IMR-90 (cell line): Measurements from ENCODE around the gene CDR2L. TPM values are rescaled to one million over a fixed set of nuclear protein-coding genes. Genes with fewer than 3 reads are reported as not detected.

Experiments used
- ATAC-seq: fragments of 200-7000 bp; cut with Tn5 transposase; 2 replicates; pipeline ENCODE4 v1.9.1; 2020; ENCODE audit warnings: low read depth, mild to moderate bottlenecking, moderate library complexity
- BruUV-seq: library from RNA; stranded (reverse); fragments of 400-500 nt; replicated peaks from 2 replicates; lab custom pipeline; 2021; lab: Mats Ljungman, UMichigan
- CTCF ChIA-PET: fragments of 300-600 bp; formaldehyde crosslinking; extraction: SDS; loops from one replicate; lab custom pipeline; 2021; ENCODE audit warnings: antibody characterized with exemption; lab: Yijun Ruan, JAX
- POLR2A ChIA-PET: fragments of 300-600 bp; sonication (Branson Sonifier 250); formaldehyde crosslinking; loops from one replicate; lab custom pipeline; 2022; ENCODE audit warnings: antibody characterized with exemption; ENCODE audit not compliant: unreplicated experiment; lab: Charles Lee
- DNase-seq: peaks from one replicate; pipeline ENCODE4 v3.0.0; 2013
- H2AFZ ChIP-seq: replicated peaks from 2 replicates; pipeline ENCODE3; 2013; ENCODE audit warnings: low read length, mild to moderate bottlenecking; ENCODE audit not compliant: poor library complexity
- H2AK5ac ChIP-seq: 2 replicates; pipeline ENCODE4 v1.6.1; 2013; ENCODE audit warnings: low read depth, low read length, inconsistent platforms
- H2AK9ac ChIP-seq: replicated peaks from 2 replicates; pipeline ENCODE3; 2013; ENCODE audit warnings: mild to moderate bottlenecking, low read depth, low read length, moderate library complexity; ENCODE audit not compliant: poor library complexity
- H2BK120ac ChIP-seq: 2 replicates; pipeline ENCODE4 v1.6.1; 2013; ENCODE audit warnings: low read depth, low read length, inconsistent platforms
- H2BK15ac ChIP-seq: 3 replicates; pipeline ENCODE4 v1.6.1; 2013; ENCODE audit warnings: low read depth, low read length, inconsistent platforms
- H2BK20ac ChIP-seq: 2 replicates; pipeline ENCODE4 v1.6.1; 2013; ENCODE audit warnings: low read depth, mild to moderate bottlenecking, inconsistent platforms, low read length, moderate library complexity
- H2BK5ac ChIP-seq: 2 replicates; pipeline ENCODE4 v1.6.1; 2013; ENCODE audit warnings: mild to moderate bottlenecking, low read depth, low read length, inconsistent platforms; ENCODE audit not compliant: poor library complexity, severe bottlenecking
- H3K14ac ChIP-seq: replicated peaks from 2 replicates; pipeline ENCODE4 v1.6.1; 2013; ENCODE audit warnings: low read depth, low read length, inconsistent platforms
- H3K18ac ChIP-seq: 2 replicates; pipeline ENCODE4 v1.6.1; 2013; ENCODE audit warnings: low read depth, low read length, control low read depth
- H3K23ac ChIP-seq: 2 replicates; pipeline ENCODE4 v1.6.1; 2013; ENCODE audit warnings: low read depth, low read length, inconsistent platforms
- H3K27ac ChIP-seq: 2 replicates; pipeline ENCODE4 v1.5.1; 2013; ENCODE audit warnings: mild to moderate bottlenecking, control low read depth, low read length; ENCODE audit not compliant: insufficient read depth
- H3K27me3 ChIP-seq: 2 replicates; pipeline ENCODE4 v1.6.1; 2013; ENCODE audit warnings: low read length; ENCODE audit not compliant: control insufficient read depth, insufficient read depth
- H3K36me3 ChIP-seq: 2 replicates; pipeline ENCODE4 v1.6.1; 2013; ENCODE audit warnings: low read length, mixed read lengths; ENCODE audit not compliant: control insufficient read depth, insufficient read depth
- H3K4ac ChIP-seq: 2 replicates; pipeline ENCODE4 v1.6.1; 2013; ENCODE audit warnings: low read depth, low read length, inconsistent platforms
- H3K4me1 ChIP-seq: 2 replicates; pipeline ENCODE4 v1.6.1; 2013; ENCODE audit warnings: low read length, mixed read lengths; ENCODE audit not compliant: control insufficient read depth, insufficient read depth
- H3K4me2 ChIP-seq: 2 replicates; pipeline ENCODE4 v1.6.1; 2013; ENCODE audit warnings: low read depth, mild to moderate bottlenecking, control low read depth, low read length, moderate library complexity
- H3K4me3 ChIP-seq: 2 replicates; pipeline ENCODE4 v1.5.1; 2013; ENCODE audit warnings: low read depth, mild to moderate bottlenecking, control low read depth, low read length, moderate library complexity; ENCODE audit not compliant: insufficient read depth
- H3K56ac ChIP-seq: 2 replicates; pipeline ENCODE4 v1.6.1; 2013; ENCODE audit warnings: low read length, inconsistent platforms; ENCODE audit not compliant: insufficient read depth; ENCODE audit errors: extremely low read depth
- H3K79me1 ChIP-seq, 2 experiments: 2 replicates each; pipeline ENCODE4 v1.6.1; 2013; ENCODE audit warnings: low read length in 2 of 2, inconsistent platforms in 1 of 2, low read depth in 1 of 2
- H3K9ac ChIP-seq: 2 replicates; pipeline ENCODE4 v1.6.1; 2013; ENCODE audit warnings: low read depth, low read length, control low read depth
- H3K9me1 ChIP-seq: 2 replicates; pipeline ENCODE4 v1.6.1; 2013; ENCODE audit warnings: low read length, inconsistent platforms; ENCODE audit not compliant: insufficient read depth
- H3K9me3 ChIP-seq: 2 replicates; pipeline ENCODE4 v1.6.1; 2013; ENCODE audit warnings: low read length; ENCODE audit not compliant: control insufficient read depth, insufficient read depth
- H4K20me1 ChIP-seq: 2 replicates; pipeline ENCODE4 v1.6.1; 2013; ENCODE audit warnings: low read length, inconsistent platforms; ENCODE audit not compliant: insufficient read depth
- H4K5ac ChIP-seq: 2 replicates; pipeline ENCODE4 v1.6.1; 2013; ENCODE audit warnings: mild to moderate bottlenecking, low read depth, low read length, control low read depth
- H4K8ac ChIP-seq, 2 experiments: 2 replicates each; pipeline ENCODE4 v1.6.1; 2013; ENCODE audit warnings: low read depth in 2 of 2, low read length in 2 of 2, control low read depth in 1 of 2, inconsistent platforms in 1 of 2
- H4K91ac ChIP-seq: 2 replicates; pipeline ENCODE4 v1.6.1; 2013; ENCODE audit warnings: low read depth, low read length, inconsistent platforms; ENCODE audit not compliant: insufficient read depth
- CEBPB ChIP-seq: IDR thresholded peaks from 2 replicates; pipeline ENCODE4 v1.6.1; 2012; ENCODE audit warnings: low read depth, low read length, improper control_type of control experiment
- CHD1 ChIP-seq: IDR thresholded peaks from 2 replicates; pipeline ENCODE4 v1.6.1; 2012; ENCODE audit warnings: low read depth, low read length, improper control_type of control experiment
- FOS ChIP-seq: fragments of 150-350 bp; IDR thresholded peaks from 2 replicates; pipeline ENCODE4 v1.6.1; 2016; ENCODE audit warnings: low read depth, low read length
- MAZ ChIP-seq: IDR thresholded peaks from 2 replicates; pipeline ENCODE4 v1.6.1; 2012; ENCODE audit warnings: low read depth, mild to moderate bottlenecking, low read length, improper control_type of control experiment, moderate library complexity, borderline replicate concordance
- NFE2L2 ChIP-seq: fragments of 150-350 bp; IDR thresholded peaks from 2 replicates; pipeline ENCODE4 v1.6.1; 2016; ENCODE audit warnings: low read depth, mild to moderate bottlenecking, low read length
- POLR2A ChIP-seq: IDR thresholded peaks from 2 replicates; pipeline ENCODE4 v1.6.1; 2012; ENCODE audit warnings: mild to moderate bottlenecking, low read depth, low read length
- RAD21 ChIP-seq: IDR thresholded peaks from 2 replicates; pipeline ENCODE4 v1.6.1; 2012; ENCODE audit warnings: low read length, improper control_type of control experiment
- RCOR1 ChIP-seq: IDR thresholded peaks from 2 replicates; pipeline ENCODE4 v1.6.1; 2012; ENCODE audit warnings: mild to moderate bottlenecking, low read length, improper control_type of control experiment; ENCODE audit not compliant: insufficient replicate concordance
- RFX5 ChIP-seq: IDR thresholded peaks from 2 replicates; pipeline ENCODE4 v1.8.0; 2012; ENCODE audit warnings: low read depth, mild to moderate bottlenecking, low read length, moderate library complexity
- SMC3 ChIP-seq: fragments of 150-350 bp; IDR thresholded peaks from 2 replicates; pipeline ENCODE4 v1.6.1; 2016; ENCODE audit warnings: low read depth, mild to moderate bottlenecking, antibody characterized with exemption, low read length, moderate library complexity
- WGBS, 2 experiments: methylation state at CpG; one replicate each; pipeline versions ENCODE4 v1.1.5 to v1.1.7; 2013; ENCODE audit warnings: missing lambda C conversion rate in 2 of 2; ENCODE audit not compliant: insufficient read length in 1 of 2; ENCODE audit errors: extremely low coverage in 2 of 2; 5-methylcytosine and 5-hydroxymethylcytosine counted together
- dilution Hi-C: fragments of 300-500 bp; cut with HindIII; formaldehyde crosslinking; loops from one replicate; pipeline ENCODE4 v1.14.3; 2018; ENCODE audit warnings: low sequenced_read_pairs; ENCODE audit not compliant: unreplicated experiment
- in situ Hi-C: fragments of 300-500 bp; cut with MboI; formaldehyde crosslinking; loops from 3 replicates; pipeline ENCODE4 v1.14.3; 2019; ENCODE audit warnings: low sequenced_read_pairs, inconsistent platforms, mixed read lengths
- intact Hi-C: fragments of 100-400 bp; cut with micrococcal nuclease; formaldehyde crosslinking; loops from 2 replicates; pipeline ENCODE4 v1.10.0; 2022
- polyA plus RNA-seq, 3 experiments: library from polyadenylated mRNA; depleted of rRNA; stranded (reverse); fragments of >200 nt; gene quantifications; 2 replicates each; pipeline ENCODE4 v1.2.3, GENCODE V29; 2012; ENCODE audit warnings: low replicate concordance in 1 of 3
- total RNA-seq: library from RNA; depleted of rRNA; stranded (reverse); fragments of >200 nt; gene quantifications from 2 replicates; pipeline ENCODE4 v1.2.3, GENCODE V29; 2012
- TF ChIP-seq, protein P1 (sequence below): fragments of 150-350 bp; IDR thresholded peaks from 2 replicates; pipeline ENCODE4 v1.6.1; 2017; ENCODE audit warnings: mild to moderate bottlenecking, antibody characterized with exemption, low read length, low read depth
- TF ChIP-seq, protein P2 (sequence below): fragments of 150-350 bp; IDR thresholded peaks from 2 replicates; pipeline ENCODE4 v1.6.1; 2016; ENCODE audit warnings: low read depth, mild to moderate bottlenecking, low read length, moderate library complexity, borderline replicate concordance
- TF ChIP-seq, protein P3 (sequence below): conservative IDR thresholded peaks from 2 replicates; pipeline ENCODE4 v1.5.1; 2012; ENCODE audit warnings: mild to moderate bottlenecking, low read depth, low read length, improper control_type of control experiment

CDR2L gene
- total and polyA plus RNA-seq, 2 of the 4 experiments (the other 2 are of a cell fraction) = 5.7 to 18.9 TPM

GRCh38 chr17:75019710-75020109 lies 32.3 kb downstream of the CDR2L start:
- ChIA-PET CTCF (interaction anchor here (0.6 kb wide), 1 partner anchor 458 kb away, joined by 3 read pairs; no protein-coding TSS in a partner anchor), POLR2A (no interaction called here)
- peaks cover 31% of the 10 kb centered on the region for H3K36me3 ChIP-seq
- no peak for ATAC-seq
- intact Hi-C loops = no loop called here
- BruUV-seq = no TSS peak
- H2BK15ac ChIP-seq = no peak overlapping the region
- H3K4ac ChIP-seq = no peak overlapping the region
- H2AK9ac ChIP-seq = no peak overlapping the region
- dilution Hi-C loops = no loop called here
- no peak overlapping the region for H3K14ac ChIP-seq
- H3K23ac ChIP-seq = no peak overlapping the region
- H3K9me3 ChIP-seq = no peaks in the 10 kb centered on the region
- no peak overlapping the region for H3K56ac ChIP-seq
- H2BK20ac ChIP-seq = no peak overlapping the region
- no peak overlapping the region for H3K9ac ChIP-seq
- H3K4me1 ChIP-seq = no peaks in the 10 kb centered on the region
- no peak overlapping the region for H4K5ac ChIP-seq
- no peak overlapping the region for H3K18ac ChIP-seq
- no peak overlapping the region for H2AK5ac ChIP-seq
- H4K8ac ChIP-seq = no peak overlapping the region
- no peak overlapping the region for H2AFZ ChIP-seq
- H3K27ac ChIP-seq = no peak overlapping the region
- no peak overlapping the region for H2BK5ac ChIP-seq
- H3K4me2 ChIP-seq = no peak overlapping the region
- no peak overlapping the region for H2BK120ac ChIP-seq
- no peaks in the 10 kb centered on the region for H4K20me1 ChIP-seq
- DNase-seq = no peak
- no peak overlapping the region for H3K4me3 ChIP-seq
- H3K27me3 ChIP-seq = no peaks in the 10 kb centered on the region
- H4K91ac ChIP-seq = no peak overlapping the region
- TF ChIP-seq, protein P1, sequence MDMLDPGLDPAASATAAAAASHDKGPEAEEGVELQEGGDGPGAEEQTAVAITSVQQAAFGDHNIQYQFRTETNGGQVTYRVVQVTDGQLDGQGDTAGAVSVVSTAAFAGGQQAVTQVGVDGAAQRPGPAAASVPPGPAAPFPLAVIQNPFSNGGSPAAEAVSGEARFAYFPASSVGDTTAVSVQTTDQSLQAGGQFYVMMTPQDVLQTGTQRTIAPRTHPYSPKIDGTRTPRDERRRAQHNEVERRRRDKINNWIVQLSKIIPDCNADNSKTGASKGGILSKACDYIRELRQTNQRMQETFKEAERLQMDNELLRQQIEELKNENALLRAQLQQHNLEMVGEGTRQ = no peak
- TF ChIP-seq CHD1 = no peak
- TF ChIP-seq RAD21 = no peak
- TF ChIP-seq NFE2L2 = no peak
- TF ChIP-seq, protein P2, sequence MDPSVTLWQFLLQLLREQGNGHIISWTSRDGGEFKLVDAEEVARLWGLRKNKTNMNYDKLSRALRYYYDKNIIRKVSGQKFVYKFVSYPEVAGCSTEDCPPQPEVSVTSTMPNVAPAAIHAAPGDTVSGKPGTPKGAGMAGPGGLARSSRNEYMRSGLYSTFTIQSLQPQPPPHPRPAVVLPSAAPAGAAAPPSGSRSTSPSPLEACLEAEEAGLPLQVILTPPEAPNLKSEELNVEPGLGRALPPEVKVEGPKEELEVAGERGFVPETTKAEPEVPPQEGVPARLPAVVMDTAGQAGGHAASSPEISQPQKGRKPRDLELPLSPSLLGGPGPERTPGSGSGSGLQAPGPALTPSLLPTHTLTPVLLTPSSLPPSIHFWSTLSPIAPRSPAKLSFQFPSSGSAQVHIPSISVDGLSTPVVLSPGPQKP = no peak
- TF ChIP-seq, protein P3, sequence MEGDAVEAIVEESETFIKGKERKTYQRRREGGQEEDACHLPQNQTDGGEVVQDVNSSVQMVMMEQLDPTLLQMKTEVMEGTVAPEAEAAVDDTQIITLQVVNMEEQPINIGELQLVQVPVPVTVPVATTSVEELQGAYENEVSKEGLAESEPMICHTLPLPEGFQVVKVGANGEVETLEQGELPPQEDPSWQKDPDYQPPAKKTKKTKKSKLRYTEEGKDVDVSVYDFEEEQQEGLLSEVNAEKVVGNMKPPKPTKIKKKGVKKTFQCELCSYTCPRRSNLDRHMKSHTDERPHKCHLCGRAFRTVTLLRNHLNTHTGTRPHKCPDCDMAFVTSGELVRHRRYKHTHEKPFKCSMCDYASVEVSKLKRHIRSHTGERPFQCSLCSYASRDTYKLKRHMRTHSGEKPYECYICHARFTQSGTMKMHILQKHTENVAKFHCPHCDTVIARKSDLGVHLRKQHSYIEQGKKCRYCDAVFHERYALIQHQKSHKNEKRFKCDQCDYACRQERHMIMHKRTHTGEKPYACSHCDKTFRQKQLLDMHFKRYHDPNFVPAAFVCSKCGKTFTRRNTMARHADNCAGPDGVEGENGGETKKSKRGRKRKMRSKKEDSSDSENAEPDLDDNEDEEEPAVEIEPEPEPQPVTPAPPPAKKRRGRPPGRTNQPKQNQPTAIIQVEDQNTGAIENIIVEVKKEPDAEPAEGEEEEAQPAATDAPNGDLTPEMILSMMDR = no peak
- TF ChIP-seq CEBPB = no peak
- TF ChIP-seq RCOR1 = no peak
- TF ChIP-seq FOS = no peak
- no peak for TF ChIP-seq RFX5
- TF ChIP-seq MAZ = no peak
- TF ChIP-seq POLR2A = no peak
- TF ChIP-seq SMC3 = no peak
- H3K79me1 ChIP-seq = peaks cover 3 to 23% of the 10 kb centered on the region in 2 experiments; a peak in 2 of 4 replicates
- no peaks in the 10 kb centered on the region; the same call in 1 of the 2 replicates for H3K9me1 ChIP-seq
- in situ Hi-C loops = no loop called here
- no CpG with 5 or more reads among the region's 3 CpGs for whole genome bisulfite sequencing, 2 experiments
